ENCODE results near the gene MTA1.

GRCh38 chr14:105502446-105503295, 83.0 kb downstream of the MTA1 start:
- TF ChIP-seq POLR2A (IDR thresholded peaks at IDR 0.05; ENCODE audit: low read depth) (no peak), POLR2AphosphoS5 (IDR thresholded peaks at IDR 0.05) (no peak), CTCF (IDR thresholded peaks at IDR 0.05) (no peak), EP300 (IDR thresholded peaks at IDR 0.05) (no peak)
